GM12873 (cell line): Measurements from ENCODE around the gene MATK.

Experiments used
- TF ChIP-seq, protein P1 (sequence below): IDR thresholded peaks from 2 replicates; pipeline ENCODE4 v1.5.1; 2012; ENCODE audit warnings: low read depth, mild to moderate bottlenecking, moderate library complexity, low read length, control low read depth; ENCODE audit not compliant: insufficient read depth; ENCODE audit errors: missing control alignments

The MATK gene

DNA sequence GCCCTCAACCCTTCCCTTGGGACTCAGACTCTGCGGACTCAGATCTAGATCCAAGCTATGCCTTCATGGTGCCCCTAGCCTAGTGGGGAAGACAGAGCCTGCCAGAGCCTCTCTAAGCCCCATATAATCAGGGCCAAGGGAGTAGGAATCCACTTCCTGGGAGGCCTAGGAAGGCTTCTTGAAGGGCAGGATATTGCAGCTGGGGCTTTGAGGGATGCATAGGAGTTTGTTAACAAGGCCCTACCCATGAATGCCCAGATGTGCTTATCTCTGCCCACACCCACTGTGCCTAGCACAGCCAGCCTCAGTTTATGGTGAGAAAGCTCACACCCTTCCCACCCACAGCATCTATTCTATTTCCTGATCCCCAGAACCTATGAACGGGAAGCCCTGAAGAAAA is 36.0 kb downstream of the MATK start:
- TF ChIP-seq, protein P1, sequence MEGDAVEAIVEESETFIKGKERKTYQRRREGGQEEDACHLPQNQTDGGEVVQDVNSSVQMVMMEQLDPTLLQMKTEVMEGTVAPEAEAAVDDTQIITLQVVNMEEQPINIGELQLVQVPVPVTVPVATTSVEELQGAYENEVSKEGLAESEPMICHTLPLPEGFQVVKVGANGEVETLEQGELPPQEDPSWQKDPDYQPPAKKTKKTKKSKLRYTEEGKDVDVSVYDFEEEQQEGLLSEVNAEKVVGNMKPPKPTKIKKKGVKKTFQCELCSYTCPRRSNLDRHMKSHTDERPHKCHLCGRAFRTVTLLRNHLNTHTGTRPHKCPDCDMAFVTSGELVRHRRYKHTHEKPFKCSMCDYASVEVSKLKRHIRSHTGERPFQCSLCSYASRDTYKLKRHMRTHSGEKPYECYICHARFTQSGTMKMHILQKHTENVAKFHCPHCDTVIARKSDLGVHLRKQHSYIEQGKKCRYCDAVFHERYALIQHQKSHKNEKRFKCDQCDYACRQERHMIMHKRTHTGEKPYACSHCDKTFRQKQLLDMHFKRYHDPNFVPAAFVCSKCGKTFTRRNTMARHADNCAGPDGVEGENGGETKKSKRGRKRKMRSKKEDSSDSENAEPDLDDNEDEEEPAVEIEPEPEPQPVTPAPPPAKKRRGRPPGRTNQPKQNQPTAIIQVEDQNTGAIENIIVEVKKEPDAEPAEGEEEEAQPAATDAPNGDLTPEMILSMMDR = no peak

DNA sequence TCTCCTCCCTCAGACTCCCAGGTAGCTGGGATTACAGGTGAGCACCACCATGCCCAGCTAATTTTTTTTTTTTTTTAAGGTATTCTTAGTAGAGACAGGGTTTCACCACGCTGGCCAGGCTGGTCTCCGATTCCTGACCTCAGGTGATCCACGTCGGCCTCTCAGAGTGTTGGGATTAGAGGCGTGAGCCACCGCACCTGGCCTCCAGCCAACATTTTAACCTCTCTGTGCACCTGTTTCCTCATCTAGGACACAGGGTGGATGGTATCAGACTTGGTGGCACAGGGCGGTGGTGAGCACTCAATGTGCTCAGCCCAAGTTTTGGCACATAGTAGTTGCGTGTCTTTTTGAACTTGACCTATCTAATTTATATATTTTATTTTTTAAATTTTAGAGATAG is 37.2 kb downstream of the MATK start:
- TF ChIP-seq, protein P1 = no peak

DNA sequence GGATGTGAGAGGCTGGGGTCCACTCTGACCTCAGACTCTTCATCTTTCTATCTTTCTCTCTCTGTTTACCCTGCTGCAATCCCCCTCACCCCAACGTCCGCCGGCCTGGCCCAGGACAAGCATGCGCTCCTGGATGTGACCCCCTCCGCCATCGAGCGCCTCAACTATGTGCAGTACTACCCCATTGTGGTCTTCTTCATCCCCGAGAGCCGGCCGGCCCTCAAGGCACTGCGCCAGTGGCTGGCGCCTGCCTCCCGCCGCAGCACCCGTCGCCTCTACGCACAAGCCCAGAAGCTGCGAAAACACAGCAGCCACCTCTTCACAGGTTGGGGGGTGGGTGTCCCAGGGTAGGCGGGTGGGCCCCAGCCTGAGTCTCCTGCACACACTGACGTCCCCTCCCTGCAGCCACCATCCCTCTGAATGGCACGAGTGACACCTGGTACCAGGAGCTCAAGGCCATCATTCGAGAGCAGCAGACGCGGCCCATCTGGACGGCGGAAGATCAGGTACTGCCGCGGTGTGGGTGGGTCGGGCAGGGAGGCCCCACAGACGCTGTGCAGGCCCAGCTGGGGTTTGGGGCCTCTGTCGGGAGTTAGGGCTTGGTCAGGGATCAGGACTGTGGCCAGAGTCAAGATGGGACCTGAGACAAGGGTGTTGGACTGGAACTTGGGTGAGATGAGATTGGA is 39.7 kb downstream of the MATK start:
- TF ChIP-seq, protein P1 = no peak

DNA sequence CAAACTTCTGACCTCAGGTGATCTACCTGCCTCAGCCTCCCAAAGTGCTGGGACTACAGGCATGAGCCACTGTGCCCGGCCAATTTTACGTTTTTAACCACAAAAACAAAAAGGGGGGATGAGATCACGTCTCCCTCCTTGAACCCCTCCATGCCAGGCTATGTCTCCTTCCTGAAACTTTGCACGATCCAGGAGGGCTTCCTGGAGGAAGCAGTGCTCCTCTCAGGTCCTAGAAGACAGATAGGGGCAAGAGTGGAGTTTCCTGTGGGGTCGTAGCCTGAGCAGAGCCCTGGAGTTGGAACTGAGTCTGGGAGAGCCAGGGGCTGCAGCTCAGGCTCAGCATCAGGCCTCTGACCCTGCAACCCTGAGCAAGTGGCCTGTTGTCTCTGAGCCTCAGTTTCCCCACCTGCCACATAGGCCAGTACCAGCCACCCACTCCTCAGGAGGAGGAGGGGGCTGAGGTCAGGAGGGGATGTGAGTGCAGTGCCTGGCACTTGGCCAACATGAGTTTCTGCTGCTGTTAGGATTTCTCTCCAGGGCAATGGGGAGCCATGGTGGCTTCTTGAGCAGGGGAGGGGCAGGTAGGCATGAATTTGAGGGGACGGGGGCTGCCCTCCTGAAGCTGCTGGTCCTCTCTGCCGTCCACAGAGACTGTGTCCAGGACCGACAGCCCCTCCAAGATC is 40.7 kb downstream of the MATK start:
- TF ChIP-seq, protein P1 = no peak

DNA sequence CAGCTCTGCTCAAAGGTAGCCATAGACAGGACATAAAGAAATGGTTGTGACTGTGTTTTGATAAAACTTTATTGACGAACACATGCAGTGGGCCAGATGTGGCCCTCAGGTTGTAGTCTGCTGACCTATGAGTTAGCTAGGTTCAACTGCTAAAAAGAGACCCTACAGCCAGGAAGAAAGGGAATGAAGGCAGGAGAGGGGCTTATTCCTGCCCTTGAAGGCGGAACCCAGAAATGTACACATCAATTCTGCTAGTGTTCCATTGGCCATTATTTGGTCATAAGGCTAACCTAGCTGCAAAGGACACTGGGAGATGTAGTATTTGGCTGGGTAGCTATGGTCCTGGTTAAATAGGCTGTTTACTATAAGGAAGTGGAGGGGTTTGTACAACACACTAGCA is 42.7 kb downstream of the MATK start:
- TF ChIP-seq, protein P1 = no peak

DNA sequence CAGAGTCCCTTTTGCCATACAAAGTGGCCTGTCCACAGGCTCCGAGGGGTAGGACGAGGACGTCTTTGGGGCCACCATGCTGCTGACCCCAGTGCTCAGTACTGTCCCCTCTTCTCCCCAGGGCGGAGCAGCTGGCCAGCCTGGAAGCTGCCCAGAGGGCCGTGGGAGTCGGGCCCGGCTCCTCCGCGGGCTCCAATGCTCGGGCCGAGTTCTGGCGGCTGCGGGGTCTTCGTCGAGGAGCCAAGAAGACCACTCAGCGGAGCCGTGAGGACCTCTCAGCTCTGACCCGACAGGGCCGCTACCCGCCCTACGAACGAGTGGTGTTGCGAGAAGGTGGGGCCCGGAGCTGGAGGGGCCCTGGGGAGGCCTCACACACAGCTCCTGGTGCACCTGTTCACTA is 45.8 kb downstream of the MATK start:
- TF ChIP-seq, protein P1 = no peak

DNA sequence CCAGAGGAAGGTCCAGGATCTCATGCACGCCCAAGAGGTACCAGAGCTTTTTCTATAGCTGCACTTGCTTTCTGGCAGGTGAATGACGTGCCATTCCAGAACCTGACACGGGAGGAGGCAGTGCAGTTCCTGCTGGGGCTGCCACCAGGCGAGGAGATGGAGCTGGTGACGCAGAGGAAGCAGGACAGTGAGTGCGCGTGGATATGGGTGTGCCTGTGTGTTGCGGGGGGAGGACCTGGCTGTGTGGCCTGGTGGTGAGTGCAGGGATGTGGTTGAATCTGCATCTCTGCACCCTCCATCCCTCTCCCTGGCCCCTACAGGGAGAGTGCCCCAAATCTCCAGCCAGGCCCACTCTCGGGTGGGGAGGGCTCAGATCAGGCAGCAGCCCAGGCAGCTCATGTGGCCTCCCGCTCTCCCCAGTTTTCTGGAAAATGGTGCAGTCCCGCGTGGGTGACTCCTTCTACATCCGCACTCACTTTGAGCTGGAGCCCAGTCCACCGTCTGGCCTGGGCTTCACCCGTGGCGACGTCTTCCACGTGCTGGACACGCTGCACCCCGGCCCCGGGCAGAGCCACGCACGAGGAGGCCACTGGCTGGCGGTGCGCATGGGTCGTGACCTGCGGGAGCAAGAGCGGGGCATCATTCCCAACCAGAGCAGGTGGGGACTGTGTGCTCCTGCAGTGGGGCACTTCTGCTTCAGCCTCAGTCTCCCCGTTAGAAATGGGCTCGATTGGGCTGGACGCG is 47.5 kb downstream of the MATK start:
- TF ChIP-seq, protein P1 = no peak
